HG03196 (cell line): Measurements from ENCODE around the gene UNC93A.

ENCODE experiments used
- ATAC-seq: cut with Tn5 transposase; IDR thresholded peaks from one replicate; pipeline ENCODE4 v1.9.1; 2021; ENCODE audit not compliant: unreplicated experiment

Gene UNC93A

DNA sequence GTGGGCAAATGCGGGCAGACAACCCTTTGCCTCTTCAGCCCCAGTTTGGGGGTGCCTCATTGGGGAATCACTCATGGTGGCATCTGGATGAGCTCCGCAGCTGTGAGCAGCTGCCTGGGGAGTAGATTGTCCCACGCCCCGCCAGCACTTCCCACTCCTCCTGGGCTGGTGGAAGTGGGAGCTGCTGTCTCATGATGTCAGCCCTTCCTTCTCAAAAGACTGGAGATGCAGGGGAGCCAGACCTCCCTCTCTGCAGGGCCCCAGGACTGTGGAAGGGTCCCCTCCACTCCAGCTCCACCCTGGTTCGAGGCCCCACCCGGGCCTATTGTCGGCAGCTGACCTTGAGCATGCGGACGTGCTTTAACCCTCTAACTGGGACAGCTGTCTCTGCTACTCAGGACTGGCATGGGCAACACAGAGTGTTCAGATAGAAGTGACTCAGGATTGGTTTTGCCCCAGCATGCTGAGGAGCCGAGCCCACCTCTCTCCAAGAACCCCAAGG lies 2.0 kb downstream of the UNC93A start:
- no peak for ATAC-seq

- ATAC-seq: no peak
Measured at GRCh38 chr6:167293590-167294091, 2.5 kb downstream of the UNC93A start.

GRCh38 chr6:167294241-167294640 lies 3.1 kb downstream of the UNC93A start:
- no peak for ATAC-seq

DNA sequence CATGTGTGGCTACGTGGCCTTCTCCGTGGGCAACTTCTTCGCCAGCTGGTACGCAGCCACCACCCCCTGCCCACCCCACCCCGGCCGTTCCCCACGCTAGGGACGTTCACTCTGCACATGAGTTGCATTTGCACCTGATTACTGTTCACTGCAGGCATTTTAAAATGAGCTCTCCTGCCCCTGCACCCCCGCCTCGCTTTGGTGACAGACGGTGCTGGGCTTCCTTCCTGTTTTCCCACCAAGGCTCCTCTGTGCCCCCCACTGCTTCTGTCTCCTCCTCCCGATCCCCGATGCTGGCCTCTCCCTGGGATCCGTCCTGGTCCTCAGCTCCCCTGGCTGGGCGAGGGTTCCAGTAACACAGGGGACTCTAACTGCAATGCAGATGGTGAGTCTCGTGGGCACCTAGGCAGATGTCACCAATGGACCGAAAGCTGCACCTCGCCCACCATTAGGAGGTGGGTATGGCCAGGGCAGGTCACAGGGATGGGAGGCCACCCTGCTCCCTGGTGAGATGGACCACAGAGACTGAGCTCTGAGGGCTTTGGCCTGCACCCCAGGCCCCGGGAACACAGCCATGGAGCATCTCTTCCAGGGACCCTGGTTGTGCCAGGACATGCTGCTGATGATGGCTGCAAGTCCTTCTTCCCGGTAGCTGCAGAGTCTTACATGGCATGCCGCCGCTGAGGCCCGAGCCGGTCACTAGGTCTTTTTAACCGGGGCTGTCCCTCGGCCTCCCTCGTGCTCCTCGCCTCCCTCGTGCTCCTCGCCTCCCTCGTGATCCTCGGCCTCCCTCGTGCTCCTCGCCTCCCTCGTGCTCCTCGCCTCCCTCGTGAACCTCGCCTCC lies 3.8 kb downstream of the UNC93A start:
- ATAC-seq: no peak

DNA sequence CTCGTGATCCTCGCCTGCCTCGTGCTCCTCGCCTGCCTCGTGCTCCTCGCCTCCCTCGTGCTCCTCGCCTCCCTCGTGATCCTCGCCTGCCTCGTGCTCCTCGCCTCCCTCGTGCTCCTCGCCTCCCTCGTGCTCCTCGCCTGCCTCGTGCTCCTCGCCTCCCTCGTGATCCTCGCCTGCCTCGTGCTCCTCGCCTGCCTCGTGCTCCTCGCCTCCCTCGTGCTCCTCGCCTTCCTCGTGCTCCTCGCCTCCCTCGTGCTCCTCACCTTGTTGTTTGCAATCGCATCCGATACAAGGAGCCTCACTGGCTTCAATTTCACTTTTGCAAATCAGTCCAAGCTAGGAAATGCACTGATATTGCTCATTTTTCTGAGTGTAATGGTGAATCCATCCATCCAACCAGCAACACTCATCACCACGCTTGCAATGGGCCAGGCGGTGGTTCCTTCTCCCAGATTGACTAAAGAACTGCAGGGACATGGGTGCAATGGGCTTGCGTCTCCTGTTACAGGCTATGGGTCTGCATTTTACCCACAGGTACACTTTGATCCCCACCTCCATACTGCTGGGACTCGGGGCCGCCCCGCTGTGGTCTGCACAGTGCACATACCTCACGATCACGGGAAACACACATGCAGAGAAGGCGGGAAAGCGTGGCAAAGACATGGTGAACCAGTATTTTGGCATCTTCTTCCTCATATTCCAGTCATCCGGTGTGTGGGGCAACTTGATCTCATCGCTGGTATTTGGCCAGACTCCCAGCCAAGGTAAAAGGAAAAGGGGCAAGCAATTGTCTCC lies 4.6 kb downstream of the UNC93A start:
- no peak for ATAC-seq

- no peak for ATAC-seq
Measured at GRCh38 chr6:167296293-167296690, 5.2 kb downstream of the UNC93A start.

GRCh38 chr6:167296902-167297301 lies 5.8 kb downstream of the UNC93A start:
- no peak for ATAC-seq

DNA sequence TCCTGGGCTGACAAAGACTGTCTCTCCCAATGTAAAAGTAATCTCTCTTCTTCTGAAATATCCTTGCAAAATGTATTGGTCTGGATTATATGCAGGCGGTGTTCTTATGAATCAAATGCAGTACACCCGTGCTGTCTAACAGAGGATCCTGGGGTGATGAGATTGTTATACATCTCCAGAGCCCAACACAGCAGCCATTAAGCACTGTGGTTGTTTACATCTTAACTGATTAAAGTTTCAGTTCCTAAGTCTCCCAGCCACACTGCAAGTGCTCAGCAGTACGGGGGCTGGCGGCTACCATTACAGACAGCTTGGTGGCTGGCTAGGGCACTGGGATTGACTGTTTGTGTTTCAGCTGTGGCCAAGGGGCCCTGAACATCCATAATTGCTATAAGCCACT lies 7.0 kb downstream of the UNC93A start:
- ATAC-seq: no peak

DNA sequence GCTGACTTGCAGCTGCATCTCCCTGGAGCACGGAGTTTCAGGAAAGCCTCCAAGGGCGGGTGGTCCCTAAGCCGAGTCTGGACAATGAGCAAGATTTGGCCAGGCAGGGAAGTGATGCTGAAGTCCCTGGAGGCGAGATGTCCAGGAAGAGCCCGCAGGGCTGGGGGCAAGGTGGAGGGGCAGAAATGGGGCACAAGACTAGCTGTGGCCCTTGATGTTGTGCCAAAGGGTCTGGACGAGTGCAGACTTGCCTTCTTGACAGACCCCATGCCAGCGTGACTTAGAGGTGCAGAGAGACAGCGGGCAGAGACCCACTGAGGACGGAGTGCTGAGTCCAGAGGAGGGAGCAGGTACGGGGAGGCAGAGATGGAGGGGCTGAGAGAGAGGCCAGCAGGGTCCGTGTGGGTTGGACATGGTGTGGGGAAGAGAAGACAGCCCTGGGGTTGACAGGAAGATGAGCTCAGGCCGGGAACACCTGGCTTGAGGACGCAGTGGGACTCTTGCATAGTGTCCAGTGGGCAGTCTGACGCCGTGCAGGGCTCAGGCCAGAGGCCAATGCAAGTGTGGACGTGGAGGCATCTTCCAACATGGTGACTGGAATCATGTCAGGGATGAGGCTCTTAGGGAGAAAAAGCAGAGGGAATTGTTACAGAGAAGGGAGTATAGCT lies 8.7 kb downstream of the UNC93A start:
- ATAC-seq: no peak

DNA sequence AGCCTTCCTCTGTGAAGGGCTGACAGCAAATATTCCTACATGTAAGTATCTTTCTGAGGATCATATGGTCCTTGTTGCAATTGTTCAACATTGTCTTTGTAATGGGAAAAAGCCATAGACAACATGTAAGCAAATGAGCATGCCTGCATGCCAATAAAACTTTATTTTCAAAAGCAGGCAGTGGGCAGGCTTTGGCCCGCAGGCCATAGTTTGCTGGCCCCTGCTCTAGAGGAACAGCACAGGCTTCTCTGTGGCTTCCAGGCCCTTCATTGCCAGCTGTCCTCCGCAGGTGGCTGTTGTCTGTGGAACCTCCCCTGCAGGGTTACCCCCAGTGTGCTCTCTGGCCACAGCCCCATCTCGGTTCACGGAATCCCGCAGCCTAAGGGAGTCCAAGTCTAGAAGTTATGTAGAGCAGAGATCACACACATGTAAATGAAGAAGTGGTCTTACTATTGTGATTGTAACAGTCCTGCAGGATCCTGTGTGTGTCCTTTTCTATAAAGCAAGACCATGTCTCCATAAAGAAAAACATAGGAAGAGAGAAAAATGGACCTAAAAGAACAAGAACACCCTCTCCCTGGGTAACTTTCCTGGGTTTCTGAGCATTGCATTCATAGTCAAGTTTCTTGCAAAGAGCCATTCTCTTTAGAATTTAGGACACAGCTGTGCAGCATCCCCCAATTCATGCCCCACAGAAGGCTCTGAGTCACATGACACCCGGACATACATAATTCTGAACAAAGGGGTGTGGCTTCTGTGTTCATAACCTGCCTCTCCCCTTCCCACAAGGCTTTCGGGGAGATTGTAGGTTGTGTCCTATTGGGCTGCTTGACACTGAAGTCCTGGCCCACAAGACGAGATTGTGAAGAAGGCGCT lies 10.0 kb downstream of the UNC93A start:
- no peak for ATAC-seq

- ATAC-seq: no peak
Measured at GRCh38 chr6:167302074-167302473, 11.0 kb downstream of the UNC93A start.

DNA sequence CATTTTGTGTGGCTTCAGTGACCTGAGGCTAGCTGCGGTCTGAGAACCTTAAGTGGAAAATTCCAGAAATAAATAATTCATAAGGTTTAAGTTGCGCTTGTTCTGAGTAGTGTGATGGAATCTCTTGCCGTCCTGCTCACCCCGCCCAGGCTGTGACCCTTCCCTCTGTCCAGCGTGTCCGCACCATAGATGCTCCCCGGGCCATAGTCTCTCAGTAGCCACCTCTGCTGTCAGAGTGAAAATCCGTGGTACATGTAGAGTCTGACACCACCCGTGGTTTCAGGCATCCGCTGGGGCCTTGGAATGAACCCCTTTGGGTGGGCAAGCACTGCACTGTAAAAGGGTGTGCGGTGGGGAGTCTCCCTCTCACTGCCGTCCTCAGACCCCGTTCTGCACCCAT lies 11.7 kb downstream of the UNC93A start:
- no peak for ATAC-seq

- no peak for ATAC-seq
Measured at GRCh38 chr6:167303675-167304625, 12.8 kb downstream of the UNC93A start.

GRCh38 chr6:167304912-167305311 lies 13.8 kb downstream of the UNC93A start:
- ATAC-seq: no peak

GRCh38 chr6:167305796-167306195 lies 14.7 kb downstream of the UNC93A start:
- ATAC-seq: no peak

DNA sequence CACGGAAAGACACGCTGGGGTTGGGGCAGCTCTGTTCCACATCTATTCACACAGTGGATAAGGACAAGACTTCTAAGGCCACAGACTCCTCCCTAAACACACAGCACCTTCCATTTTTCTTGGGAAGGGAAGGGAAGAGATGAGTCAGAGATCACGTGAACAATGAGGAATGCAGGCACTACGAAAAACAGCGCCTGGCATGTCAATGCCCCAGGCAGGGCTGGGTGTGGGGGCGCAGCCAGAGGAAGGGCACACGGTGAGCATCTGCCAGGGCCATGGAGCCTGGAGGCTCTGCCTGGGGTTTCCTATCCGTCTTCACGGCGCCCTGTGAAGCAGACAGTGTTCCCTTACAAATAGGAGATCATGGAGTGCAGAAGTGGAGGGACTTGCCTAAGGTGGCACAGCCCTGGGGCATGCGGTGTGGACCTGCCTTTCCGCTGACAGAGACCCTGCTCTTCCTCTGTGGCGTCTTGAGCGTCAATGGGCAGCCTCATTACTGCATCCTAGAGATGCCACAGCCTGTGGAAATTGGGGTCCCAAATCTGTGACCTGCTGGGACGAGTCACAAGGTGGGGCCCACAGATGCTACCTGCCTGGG lies 15.4 kb downstream of the UNC93A start:
- no peak for ATAC-seq

DNA sequence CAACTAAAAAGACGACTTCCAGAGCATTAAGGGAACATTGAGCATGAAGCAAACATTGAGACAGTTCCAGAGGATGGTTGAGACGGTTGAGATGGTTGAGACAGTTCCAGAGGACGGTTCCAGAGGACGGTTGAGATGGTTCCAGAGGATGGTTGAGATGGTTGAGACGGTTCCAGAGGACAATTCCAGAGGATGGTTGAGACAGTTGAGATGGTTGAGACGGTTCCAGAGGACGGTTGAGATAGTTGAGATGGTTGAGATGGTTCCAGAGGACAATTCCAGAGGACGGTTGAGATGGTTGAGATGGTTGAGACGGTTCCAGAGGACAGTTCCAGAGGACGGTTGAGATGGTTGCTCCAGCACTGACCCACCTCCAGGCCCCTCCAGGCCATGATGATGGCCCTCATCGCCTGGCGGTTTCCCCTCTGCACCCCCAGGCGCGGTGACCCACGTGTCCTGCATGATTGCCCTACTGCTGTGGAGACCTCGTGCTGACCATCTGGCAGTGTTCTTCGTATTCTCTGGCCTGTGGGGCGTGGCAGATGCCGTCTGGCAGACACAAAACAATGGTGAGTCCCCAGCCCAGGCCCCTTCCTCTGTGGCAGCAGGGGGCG lies 16.3 kb downstream of the UNC93A start:
- ATAC-seq: no peak

DNA sequence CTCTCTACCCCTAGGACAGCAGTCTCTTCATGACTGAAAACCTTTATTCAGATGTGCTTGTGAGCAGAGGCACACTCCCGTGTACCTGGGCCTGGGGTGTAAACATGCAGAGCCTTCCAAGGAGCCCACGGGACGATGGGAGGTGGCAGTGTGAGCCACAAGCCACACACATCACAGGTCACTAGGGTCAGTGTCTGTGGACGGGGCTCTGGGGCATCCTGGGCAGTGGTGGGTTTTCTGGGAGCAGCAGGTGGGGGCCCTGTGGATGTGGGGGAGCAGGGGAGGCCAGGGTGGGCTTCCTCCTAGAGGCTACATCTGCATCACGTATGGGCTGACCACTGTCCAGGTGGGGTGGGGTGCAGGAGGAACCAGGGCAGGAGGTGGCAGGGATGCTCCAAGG lies 17.1 kb downstream of the UNC93A start:
- ATAC-seq: no peak
